Inferior parietal cortex (tissue), 1 donor: Measurements from ENCODE around the gene NDUFS1.
"Not testable (repeated sequence)": the region's sequence is repeated elsewhere in the genome, so short reads cannot be mapped to it uniquely, and the experiment has no call there.

Experiments
- DNase-seq: peaks from one replicate; pipeline ENCODE4 v3.0.0-alpha.2; 2016; ENCODE audit errors: extremely low spot score

NDUFS1 gene

GRCh38 chr2:206159346-206160124 is at the start of gene NDUFS1, which contains the start of gene EEF1B2:
Gene NDUFS1 (minus strand): TSS chr2:206159444. CDS start chr2:206153678, 5,766 bp downstream.
Gene EEF1B2 (plus strand): TSS chr2:206159895. CDS start chr2:206159980, 85 bp downstream.
- peak; percentile 99 for DNase-seq

- DNase-seq, result no peak
Measured at GRCh38 chr2:206208900-206209299, 49.7 kb upstream of the NDUFS1 start.

- DNase-seq, result not testable (repeated sequence)
Measured at GRCh38 chr2:206207316-206207715, 48.1 kb upstream of the NDUFS1 start.

- DNase-seq, result no peak
Measured at GRCh38 chr2:206204710-206205109, 45.5 kb upstream of the NDUFS1 start.

- no peak for DNase-seq
Measured at GRCh38 chr2:206203331-206203730, 44.1 kb upstream of the NDUFS1 start.

- DNase-seq, result no peak
Measured at GRCh38 chr2:206202446-206202845, 43.2 kb upstream of the NDUFS1 start.

GRCh38 chr2:206201075-206201848 is 42.0 kb upstream of the NDUFS1 start:
- DNase-seq, result no peak

GRCh38 chr2:206198677-206199076 is 39.4 kb upstream of the NDUFS1 start:
- DNase-seq, result no peak

- DNase-seq, result no peak
Measured at GRCh38 chr2:206193671-206194357, 34.6 kb upstream of the NDUFS1 start.

- DNase-seq, result no peak
Measured at GRCh38 chr2:206192157-206192556, 32.9 kb upstream of the NDUFS1 start.

GRCh38 chr2:206190689-206191088 is 31.4 kb upstream of the NDUFS1 start:
- no peak for DNase-seq

- DNase-seq, result no peak
Measured at GRCh38 chr2:206190111-206190510, 30.9 kb upstream of the NDUFS1 start.

GRCh38 chr2:206189691-206190090 is 30.4 kb upstream of the NDUFS1 start:
- DNase-seq, result no peak

- not testable (repeated sequence) for DNase-seq
Measured at GRCh38 chr2:206181526-206181925, 22.3 kb upstream of the NDUFS1 start.

- DNase-seq, result no peak
Measured at GRCh38 chr2:206176901-206177300, 17.7 kb upstream of the NDUFS1 start.

GRCh38 chr2:206176121-206176520 is 16.9 kb upstream of the NDUFS1 start:
- no peak for DNase-seq

GRCh38 chr2:206173147-206173546 is 13.9 kb upstream of the NDUFS1 start:
- DNase-seq, result no peak

- not testable (repeated sequence) for DNase-seq
Measured at GRCh38 chr2:206171624-206172397, 12.6 kb upstream of the NDUFS1 start.

- DNase-seq, result not testable (repeated sequence)
Measured at GRCh38 chr2:206168230-206168629, 9.0 kb upstream of the NDUFS1 start.

- DNase-seq, result peak; percentile 87
Measured at GRCh38 chr2:206164261-206164862, 5.1 kb upstream of the NDUFS1 start.
